HG03521 (cell line): Measurements from ENCODE around the gene ABCC4.

ENCODE experiments used
- ATAC-seq: cut with Tn5 transposase; IDR thresholded peaks from one replicate; pipeline ENCODE4 v1.9.1; 2021; ENCODE audit warnings: mild to moderate bottlenecking, moderate library complexity; ENCODE audit not compliant: unreplicated experiment

ABCC4 gene

GRCh38 chr13:95019886-95020285, 281.4 kb downstream of the ABCC4 start:
- ATAC-seq: no peak

GRCh38 chr13:95007322-95007721, 293.9 kb downstream of the ABCC4 start:
- no peak for ATAC-seq

- ATAC-seq: no peak
Observed at GRCh38 chr13:95005300-95005699, 296.0 kb downstream of the ABCC4 start.

- ATAC-seq: no peak
Observed at GRCh38 chr13:95003019-95003813, 298.0 kb downstream of the ABCC4 start.

- ATAC-seq: no peak
Observed at GRCh38 chr13:95002126-95002525, 299.1 kb downstream of the ABCC4 start.

- ATAC-seq: no peak
Observed at GRCh38 chr13:94999871-95000270, 301.4 kb downstream of the ABCC4 start.

GRCh38 chr13:94997126-94997525, 304.1 kb downstream of the ABCC4 start:
- no peak for ATAC-seq

GRCh38 chr13:94996445-94996844, 304.8 kb downstream of the ABCC4 start:
- ATAC-seq: no peak

- ATAC-seq: no peak
Observed at GRCh38 chr13:94994506-94994905, 306.7 kb downstream of the ABCC4 start.

- ATAC-seq: no peak
Observed at GRCh38 chr13:94993616-94994015, 307.6 kb downstream of the ABCC4 start.

GRCh38 chr13:94992036-94992960, 309.0 kb downstream of the ABCC4 start:
- no peak for ATAC-seq

GRCh38 chr13:94988654-94989053, 312.6 kb downstream of the ABCC4 start:
- ATAC-seq: no peak

- ATAC-seq: no peak
Observed at GRCh38 chr13:94987869-94988268, 313.4 kb downstream of the ABCC4 start.

GRCh38 chr13:94987081-94987480, 314.2 kb downstream of the ABCC4 start:
- no peak for ATAC-seq

GRCh38 chr13:94984958-94985357, 316.3 kb downstream of the ABCC4 start:
- no peak for ATAC-seq

GRCh38 chr13:94978516-94978915, 322.7 kb downstream of the ABCC4 start:
- ATAC-seq: no peak

- no peak for ATAC-seq
Observed at GRCh38 chr13:94974015-94974951, 327.0 kb downstream of the ABCC4 start.

- ATAC-seq: no peak
Observed at GRCh38 chr13:94972262-94972661, 329.0 kb downstream of the ABCC4 start.
